ENCODE results near the gene CRIP3. TPM values are rescaled to one million over a fixed set of nuclear protein-coding genes. Genes with fewer than 3 reads are reported as not detected.

The CRIP3 gene

GRCh38 chr6:43257367-43258145, 51.1 kb downstream of the CRIP3 start:
- Histone ChIP-seq H3K4me2 (ENCODE audit: low read length) (no peak overlapping the region), H3K9ac (ENCODE audit: low read depth, low read length) (no peak overlapping the region), H3K27me3 (ENCODE audit: control insufficient read depth, insufficient read depth, low read length) (peaks cover 43% of the 10 kb centered on the region), H3K4me1 (ENCODE audit: control insufficient read depth, insufficient read depth, low read length) (no peaks in the 10 kb centered on the region), H3K4me3 (ENCODE audit: low read length) (no peak overlapping the region), H3K9me3 (replicated peaks; ENCODE audit: low read length) (no peaks in the 10 kb centered on the region), H3K36me3 (ENCODE audit: insufficient read depth, low read length) (no peaks in the 10 kb centered on the region)

GRCh38 chr6:43256670-43257366, 51.8 kb downstream of the CRIP3 start:
- Histone ChIP-seq H3K27me3 (ENCODE audit: control insufficient read depth, insufficient read depth, low read length) (peaks cover 46% of the 10 kb centered on the region), H3K9ac (ENCODE audit: low read depth, low read length) (no peak overlapping the region), H3K9me3 (replicated peaks; ENCODE audit: low read length) (no peaks in the 10 kb centered on the region), H3K4me3 (ENCODE audit: low read length) (no peak overlapping the region), H3K36me3 (ENCODE audit: insufficient read depth, low read length) (no peaks in the 10 kb centered on the region), H3K4me1 (ENCODE audit: control insufficient read depth, insufficient read depth, low read length) (no peaks in the 10 kb centered on the region), H3K4me2 (ENCODE audit: low read length) (no peak overlapping the region)

Small RNA genes lying within 50 kb of the gene (small RNA-seq; reads per million reads assigned to genes)
- gene RPL12P47 = not detected
